Measurements from ENCODE around the gene PTPRCAP.
A peak's percentile ranks its signal among the peaks of the same experiment; 100 is the strongest.

The PTPRCAP gene

DNA sequence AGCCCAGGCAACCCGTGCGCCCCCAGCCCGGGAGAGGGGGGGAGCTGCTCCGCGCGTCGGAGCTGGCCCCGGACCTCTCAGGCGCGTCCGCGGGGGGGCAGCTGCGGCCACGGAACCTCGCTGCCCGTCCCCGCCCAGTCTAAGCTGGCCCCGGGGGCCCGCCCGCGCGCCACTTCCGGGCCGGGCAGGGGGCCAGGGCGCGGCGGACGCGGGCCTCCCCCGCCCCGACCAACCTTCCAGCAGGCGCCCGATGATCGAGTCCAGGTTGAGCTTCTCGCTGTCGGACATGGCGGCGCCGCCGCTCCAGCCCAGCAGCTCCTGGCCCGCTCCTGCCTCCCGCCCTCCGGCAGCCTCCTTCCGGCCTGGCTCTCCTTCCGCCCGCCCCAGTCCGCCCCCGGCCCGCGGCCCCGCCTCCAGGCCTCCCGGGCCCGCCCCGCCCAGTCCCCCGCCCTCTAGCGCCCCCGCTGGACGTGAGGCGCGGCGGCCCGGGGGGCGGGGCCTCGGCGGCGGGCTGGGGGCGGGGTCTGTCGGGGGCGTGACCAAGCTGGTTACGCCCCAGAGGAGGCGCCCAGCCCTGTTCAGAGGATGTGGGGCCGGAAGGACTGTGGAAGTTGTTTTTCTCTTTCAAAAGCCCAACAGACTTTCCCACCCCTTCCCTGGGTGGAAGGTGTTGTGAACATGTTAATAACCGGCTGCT, 35.8 kb downstream of the PTPRCAP start, which contains the start of gene PPP1CA:
Gene PPP1CA (minus strand): TSS at position 364 of the 697 bp plus-strand sequence. CDS start 76 bp downstream, at position 288.
- DNase-seq (ENCODE audit: low read depth) = peak; percentile 66
- H3K4me3 ChIP-seq (ENCODE audit: low read depth, low read length) = peak within 1 kb of the TSS; percentile 97
- TF ChIP-seq, protein P1, sequence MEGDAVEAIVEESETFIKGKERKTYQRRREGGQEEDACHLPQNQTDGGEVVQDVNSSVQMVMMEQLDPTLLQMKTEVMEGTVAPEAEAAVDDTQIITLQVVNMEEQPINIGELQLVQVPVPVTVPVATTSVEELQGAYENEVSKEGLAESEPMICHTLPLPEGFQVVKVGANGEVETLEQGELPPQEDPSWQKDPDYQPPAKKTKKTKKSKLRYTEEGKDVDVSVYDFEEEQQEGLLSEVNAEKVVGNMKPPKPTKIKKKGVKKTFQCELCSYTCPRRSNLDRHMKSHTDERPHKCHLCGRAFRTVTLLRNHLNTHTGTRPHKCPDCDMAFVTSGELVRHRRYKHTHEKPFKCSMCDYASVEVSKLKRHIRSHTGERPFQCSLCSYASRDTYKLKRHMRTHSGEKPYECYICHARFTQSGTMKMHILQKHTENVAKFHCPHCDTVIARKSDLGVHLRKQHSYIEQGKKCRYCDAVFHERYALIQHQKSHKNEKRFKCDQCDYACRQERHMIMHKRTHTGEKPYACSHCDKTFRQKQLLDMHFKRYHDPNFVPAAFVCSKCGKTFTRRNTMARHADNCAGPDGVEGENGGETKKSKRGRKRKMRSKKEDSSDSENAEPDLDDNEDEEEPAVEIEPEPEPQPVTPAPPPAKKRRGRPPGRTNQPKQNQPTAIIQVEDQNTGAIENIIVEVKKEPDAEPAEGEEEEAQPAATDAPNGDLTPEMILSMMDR (IDR thresholded peaks at IDR 0.05; ENCODE audit: low read depth, low read length, missing control alignments) = no peak
- in situ Hi-C loops (cut with HindIII; ENCODE audit: low sequenced_read_pairs) = no loop called here

DNA sequence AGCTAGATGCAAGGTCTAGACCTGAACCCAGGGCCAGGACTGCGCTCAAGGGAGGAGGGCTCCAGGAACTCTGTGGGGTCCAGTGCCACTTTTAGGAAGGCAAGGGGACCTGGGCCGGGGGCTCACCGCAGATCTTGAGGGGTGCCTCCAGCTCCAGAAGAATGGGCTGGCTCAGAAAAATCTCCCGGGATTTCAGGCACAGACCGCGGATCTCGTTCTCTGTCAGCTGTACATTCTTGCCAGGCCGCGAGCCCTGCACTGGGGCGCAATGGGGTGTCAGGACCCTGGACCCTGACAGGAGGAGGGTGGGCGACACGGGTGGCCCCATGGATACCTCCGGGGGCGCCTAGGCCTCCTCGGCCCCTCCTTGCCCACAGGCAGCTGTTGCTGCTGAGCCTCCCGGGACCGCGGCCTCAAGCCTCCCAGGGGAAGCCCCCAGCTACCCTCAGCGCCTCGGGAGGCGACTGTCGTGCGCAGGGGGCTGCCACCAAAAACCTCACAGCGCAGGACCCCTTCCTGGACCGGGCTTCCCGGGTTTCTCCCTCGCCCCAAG, 36.5 kb downstream of the PTPRCAP start:
- in situ Hi-C loops (cut with HindIII; ENCODE audit: low sequenced_read_pairs) = no loop called here
- TF ChIP-seq, protein P1 (IDR thresholded peaks at IDR 0.05; ENCODE audit: low read depth, low read length, missing control alignments) = no peak
- H3K4me3 ChIP-seq (ENCODE audit: low read depth, low read length) = peak overlapping the region; percentile 97
- no peak for DNase-seq (ENCODE audit: low read depth)

DNA sequence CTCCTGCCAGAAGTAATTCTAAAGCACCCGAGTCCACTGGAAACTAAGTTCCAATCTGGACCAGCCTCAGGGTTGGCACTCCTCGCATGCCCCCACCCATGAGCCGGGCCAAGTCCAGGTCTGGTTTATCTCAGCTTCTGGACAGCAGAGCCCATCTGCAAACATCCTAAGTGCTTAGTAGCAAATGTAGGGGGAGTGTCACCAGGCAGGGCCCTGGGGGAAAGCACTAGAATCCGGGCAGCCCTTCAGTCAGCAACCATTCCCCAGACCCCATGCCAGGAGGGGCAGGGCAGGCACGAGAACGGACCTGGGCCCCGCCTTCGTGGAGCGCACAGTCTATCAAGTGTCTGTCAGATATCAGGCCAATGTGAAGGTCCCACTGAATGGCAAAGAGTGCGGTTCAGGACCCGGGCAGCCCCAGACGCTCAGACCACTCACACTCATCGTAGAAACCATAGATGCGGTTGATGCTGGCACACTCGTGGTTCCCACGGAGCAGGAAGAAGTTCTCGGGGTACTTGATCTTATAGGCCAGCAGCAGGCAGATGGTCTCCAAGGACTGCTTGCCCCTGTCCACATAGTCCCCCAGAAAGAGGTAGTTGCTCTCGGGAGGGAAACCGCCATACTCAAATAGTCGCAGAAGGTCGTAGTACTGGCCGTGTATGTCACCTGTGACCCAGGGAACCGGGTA, 37.1 kb downstream of the PTPRCAP start:
- no peak for DNase-seq (ENCODE audit: low read depth)
- peak overlapping the region; percentile 97 for H3K4me3 ChIP-seq (ENCODE audit: low read depth, low read length)
- TF ChIP-seq, protein P1 (IDR thresholded peaks at IDR 0.05; ENCODE audit: low read depth, low read length, missing control alignments) = no peak
- in situ Hi-C loops (cut with HindIII; ENCODE audit: low sequenced_read_pairs) = no loop called here

DNA sequence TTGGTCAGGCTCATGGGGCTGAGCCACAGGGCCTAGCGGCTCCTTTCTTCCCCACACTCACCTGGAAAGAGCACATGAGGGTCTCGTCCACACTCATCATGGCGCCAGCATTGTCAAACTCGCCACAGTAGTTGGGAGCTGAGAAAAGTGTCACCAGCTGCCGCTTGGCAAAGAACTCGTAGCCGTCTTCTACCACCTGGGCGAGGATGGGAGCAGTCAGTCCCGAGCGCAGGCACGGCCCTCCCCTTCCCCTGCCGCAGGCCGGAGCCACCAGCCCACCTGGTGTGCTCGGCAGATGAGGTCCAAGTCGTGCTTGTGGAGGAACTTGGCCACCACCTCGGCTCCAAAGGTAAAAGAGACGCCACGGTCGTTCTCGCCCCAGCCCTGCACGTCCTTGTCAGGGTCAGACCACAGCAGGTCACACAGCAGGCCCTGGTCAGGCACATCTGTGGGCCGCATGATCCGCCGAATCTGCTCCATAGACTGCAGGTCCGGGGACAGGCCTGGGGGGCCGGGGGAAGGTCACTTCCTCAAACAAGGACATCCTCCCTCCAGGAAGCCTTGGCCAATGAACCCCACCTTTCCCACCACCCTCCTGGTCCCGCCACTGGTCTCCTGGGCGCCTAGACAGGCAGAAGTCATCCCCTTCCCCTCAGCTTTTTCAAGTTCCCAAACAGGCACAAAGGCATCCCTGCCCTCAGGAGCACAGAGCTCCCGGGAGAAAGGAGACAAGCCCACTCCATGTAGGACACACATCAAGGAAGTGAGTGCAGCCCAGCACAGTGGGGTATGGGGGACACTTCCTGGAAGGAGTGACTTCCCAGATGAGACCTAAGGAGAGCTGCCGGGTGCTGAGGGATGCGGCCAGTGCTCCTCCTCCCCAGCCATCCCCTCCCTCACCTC, 38.6 kb downstream of the PTPRCAP start:
- DNase-seq (ENCODE audit: low read depth) = no peak
- in situ Hi-C loops (cut with HindIII; ENCODE audit: low sequenced_read_pairs) = no loop called here
- H3K4me3 ChIP-seq (ENCODE audit: low read depth, low read length) = no peak overlapping the region
- TF ChIP-seq, protein P1 (IDR thresholded peaks at IDR 0.05; ENCODE audit: low read depth, low read length, missing control alignments) = no peak

DNA sequence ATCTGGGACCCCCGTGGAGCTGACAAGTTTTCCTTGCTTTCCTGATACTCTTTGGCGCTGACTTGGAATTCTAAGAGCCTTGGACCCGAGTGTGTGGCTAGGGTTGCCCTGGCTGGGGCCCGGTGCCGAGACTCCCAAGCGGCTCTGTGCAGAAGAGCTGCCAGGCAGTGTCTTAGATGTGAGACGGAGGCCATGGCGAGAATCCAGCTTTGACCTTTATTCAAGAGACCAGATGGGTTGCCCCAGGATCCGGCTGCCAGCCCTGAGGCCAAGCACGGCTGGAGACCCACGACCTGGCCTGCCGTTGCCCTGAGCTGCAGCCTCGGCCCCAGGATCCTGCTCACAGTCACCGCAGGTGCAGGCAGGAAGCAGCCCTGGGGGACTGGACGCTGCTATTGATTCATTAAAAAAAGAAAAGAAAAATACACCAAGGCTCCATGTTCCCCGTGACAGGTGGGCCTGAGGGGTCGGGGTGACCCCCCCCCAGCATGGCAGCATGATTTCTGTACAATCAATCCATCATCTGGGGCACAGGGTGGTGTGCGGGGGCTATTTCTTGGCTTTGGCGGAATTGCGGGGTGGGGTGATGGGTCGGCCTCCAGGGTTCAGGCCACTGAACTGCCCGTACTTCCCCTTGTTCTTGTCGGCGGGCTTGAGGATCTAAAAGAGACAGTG, 39.4 kb downstream of the PTPRCAP start:
- in situ Hi-C loops (cut with HindIII; ENCODE audit: low sequenced_read_pairs) = no loop called here
- no peak for DNase-seq (ENCODE audit: low read depth)
- TF ChIP-seq, protein P1 (IDR thresholded peaks at IDR 0.05; ENCODE audit: low read depth, low read length, missing control alignments) = no peak
- H3K4me3 ChIP-seq (ENCODE audit: low read depth, low read length) = no peak overlapping the region
